ENCODE measurements around the gene RNF183. TPM values are rescaled to one million over a fixed set of nuclear protein-coding genes. Genes with fewer than 3 reads are reported as not detected.

The RNF183 gene, protein sequence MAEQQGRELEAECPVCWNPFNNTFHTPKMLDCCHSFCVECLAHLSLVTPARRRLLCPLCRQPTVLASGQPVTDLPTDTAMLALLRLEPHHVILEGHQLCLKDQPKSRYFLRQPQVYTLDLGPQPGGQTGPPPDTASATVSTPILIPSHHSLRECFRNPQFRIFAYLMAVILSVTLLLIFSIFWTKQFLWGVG
- total RNA-seq, result under 1 TPM in 1 of 4 donors, not detected in 3; 0.35 TPM

DNA sequence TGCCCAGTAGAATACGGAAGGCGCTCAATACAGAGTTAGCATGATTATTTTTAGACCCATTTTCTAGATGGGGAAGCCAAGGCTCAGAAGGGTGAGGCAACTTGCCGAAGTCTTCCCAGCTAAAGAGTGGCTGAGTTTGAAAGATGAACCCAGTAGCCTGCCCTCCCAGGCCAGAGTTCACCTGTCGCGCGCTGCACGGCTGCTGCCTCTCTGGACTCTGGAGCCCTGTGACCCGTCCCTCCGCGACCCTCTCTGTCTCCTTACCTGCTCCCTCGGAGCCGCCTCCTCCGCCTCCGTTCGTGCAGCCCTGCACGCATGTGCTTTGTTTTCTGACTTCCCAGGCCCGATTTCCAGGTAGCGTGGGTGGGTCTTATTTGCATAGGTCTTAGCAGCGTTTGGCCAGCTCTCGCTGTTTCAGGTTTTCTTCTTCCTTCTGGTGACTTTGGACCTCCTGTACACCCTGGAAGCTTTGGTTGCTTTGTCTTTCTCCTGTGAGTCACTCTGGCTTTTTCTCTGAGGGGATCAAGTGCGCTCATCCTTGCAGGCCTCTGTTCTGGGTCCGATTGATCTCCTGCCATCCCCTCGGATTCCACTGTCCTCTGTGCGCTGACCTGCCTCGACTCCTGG, at the start of gene RNF183:
RNF183 (minus strand) TSS at position 585 of the 627 bp plus-strand sequence. CDS start 5,192 bp downstream, outside the sequence.
- DNase-seq, result no peak
- Histone ChIP-seq H3K27ac (no peak within 1 kb of the TSS), H3K27me3 (no peaks in the 10 kb centered on the region), H3K9me3 (no peaks in the 10 kb centered on the region), H3K36me3 (no peaks in the 10 kb centered on the region), H3K4me3 (no peak within 1 kb of the TSS), H3K4me1 (no peaks in the 10 kb centered on the region)
- TF ChIP-seq, protein P1, sequence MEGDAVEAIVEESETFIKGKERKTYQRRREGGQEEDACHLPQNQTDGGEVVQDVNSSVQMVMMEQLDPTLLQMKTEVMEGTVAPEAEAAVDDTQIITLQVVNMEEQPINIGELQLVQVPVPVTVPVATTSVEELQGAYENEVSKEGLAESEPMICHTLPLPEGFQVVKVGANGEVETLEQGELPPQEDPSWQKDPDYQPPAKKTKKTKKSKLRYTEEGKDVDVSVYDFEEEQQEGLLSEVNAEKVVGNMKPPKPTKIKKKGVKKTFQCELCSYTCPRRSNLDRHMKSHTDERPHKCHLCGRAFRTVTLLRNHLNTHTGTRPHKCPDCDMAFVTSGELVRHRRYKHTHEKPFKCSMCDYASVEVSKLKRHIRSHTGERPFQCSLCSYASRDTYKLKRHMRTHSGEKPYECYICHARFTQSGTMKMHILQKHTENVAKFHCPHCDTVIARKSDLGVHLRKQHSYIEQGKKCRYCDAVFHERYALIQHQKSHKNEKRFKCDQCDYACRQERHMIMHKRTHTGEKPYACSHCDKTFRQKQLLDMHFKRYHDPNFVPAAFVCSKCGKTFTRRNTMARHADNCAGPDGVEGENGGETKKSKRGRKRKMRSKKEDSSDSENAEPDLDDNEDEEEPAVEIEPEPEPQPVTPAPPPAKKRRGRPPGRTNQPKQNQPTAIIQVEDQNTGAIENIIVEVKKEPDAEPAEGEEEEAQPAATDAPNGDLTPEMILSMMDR (IDR thresholded peaks at IDR 0.05), result no peak
- no peak for TF ChIP-seq POLR2A (IDR thresholded peaks at IDR 0.05)

DNA sequence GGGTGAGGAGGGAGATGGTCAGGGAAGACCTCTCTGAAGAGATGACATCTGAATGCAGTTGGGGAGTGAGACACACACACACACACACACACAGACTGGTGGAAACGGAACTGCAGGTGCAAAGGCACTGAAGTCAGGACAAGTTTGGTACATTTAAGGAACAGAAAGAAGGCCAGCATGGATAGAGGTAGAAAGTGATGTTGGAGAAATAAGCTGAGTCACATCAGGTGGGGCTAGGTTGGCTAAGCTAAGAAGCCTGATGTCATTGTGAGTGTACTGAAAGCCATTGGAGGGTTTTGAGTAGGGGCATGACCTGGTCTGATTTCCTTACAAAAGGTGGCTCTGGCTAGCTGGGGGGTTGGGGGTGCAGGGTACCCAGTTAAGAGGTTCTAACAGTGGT, 49.2 kb upstream of the RNF183 start:
- Histone ChIP-seq H3K27ac (no peak overlapping the region), H3K4me1 (peaks cover 0 to 17% (median 7%) of the 10 kb centered on the region in 4 donors), H3K36me3 (no peaks in the 10 kb centered on the region), H3K4me3 (no peak overlapping the region), H3K27me3 (no peaks in the 10 kb centered on the region), H3K9me3 (no peaks in the 10 kb centered on the region)
- DNase-seq, result no peak
- TF ChIP-seq, protein P1 (IDR thresholded peaks at IDR 0.05), result no peak
- TF ChIP-seq POLR2A (IDR thresholded peaks at IDR 0.05), result no peak

DNA sequence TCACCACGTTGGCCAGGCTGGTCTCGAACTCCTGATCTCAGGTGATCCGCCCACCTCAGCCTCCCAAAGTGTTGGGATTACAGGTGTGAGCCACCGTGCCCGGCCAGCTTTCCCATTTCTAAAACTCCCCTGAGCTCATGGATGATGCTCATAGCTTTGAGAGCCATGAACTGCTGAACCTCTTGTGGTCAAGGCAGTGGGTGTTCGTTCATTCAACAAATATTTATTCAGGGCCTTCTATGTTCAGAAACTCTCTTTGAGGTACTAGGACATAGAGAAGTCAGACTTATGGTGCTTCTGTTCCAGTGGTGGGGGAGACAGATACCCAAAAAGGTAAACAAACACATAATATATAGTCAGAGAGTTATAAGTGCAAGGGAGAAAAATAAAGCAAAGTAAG, 48.8 kb upstream of the RNF183 start:
- Histone ChIP-seq H3K27ac (no peak overlapping the region), H3K27me3 (no peaks in the 10 kb centered on the region), H3K36me3 (no peaks in the 10 kb centered on the region), H3K9me3 (no peaks in the 10 kb centered on the region), H3K4me1 (peaks cover 0 to 17% (median 7%) of the 10 kb centered on the region in 4 donors), H3K4me3 (no peak overlapping the region)
- no peak for TF ChIP-seq POLR2A (IDR thresholded peaks at IDR 0.05)
- TF ChIP-seq, protein P1 (IDR thresholded peaks at IDR 0.05), result no peak
- DNase-seq, result no peak

DNA sequence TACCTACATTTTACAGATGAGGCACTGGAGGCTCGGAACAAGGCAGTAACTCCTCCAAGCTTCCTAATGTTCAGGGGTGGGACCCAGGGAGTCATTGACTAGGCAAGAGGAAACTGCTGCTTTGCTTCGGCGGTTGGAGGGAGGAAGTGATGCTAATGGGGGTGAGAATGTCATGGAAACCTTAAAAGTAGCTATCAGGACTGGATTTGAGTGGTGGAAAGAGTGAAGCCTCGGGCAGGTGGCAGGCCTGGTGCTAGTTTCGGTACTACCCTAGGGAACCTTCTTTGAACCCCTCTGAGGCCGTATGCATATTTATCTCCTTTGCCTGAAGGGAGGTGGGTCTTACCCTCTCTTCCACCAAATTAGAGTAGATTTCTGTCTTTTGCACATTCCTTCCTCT, 47.8 kb upstream of the RNF183 start:
- Histone ChIP-seq H3K4me1 (peaks cover 0 to 17% (median 7%) of the 10 kb centered on the region in 4 donors), H3K9me3 (no peaks in the 10 kb centered on the region), H3K27me3 (no peaks in the 10 kb centered on the region), H3K36me3 (no peaks in the 10 kb centered on the region), H3K27ac (no peak overlapping the region), H3K4me3 (no peak overlapping the region)
- peak in 1 of 3 donors; percentile 26 for DNase-seq
- TF ChIP-seq POLR2A (IDR thresholded peaks at IDR 0.05), result no peak
- TF ChIP-seq, protein P1 (IDR thresholded peaks at IDR 0.05), result no peak

DNA sequence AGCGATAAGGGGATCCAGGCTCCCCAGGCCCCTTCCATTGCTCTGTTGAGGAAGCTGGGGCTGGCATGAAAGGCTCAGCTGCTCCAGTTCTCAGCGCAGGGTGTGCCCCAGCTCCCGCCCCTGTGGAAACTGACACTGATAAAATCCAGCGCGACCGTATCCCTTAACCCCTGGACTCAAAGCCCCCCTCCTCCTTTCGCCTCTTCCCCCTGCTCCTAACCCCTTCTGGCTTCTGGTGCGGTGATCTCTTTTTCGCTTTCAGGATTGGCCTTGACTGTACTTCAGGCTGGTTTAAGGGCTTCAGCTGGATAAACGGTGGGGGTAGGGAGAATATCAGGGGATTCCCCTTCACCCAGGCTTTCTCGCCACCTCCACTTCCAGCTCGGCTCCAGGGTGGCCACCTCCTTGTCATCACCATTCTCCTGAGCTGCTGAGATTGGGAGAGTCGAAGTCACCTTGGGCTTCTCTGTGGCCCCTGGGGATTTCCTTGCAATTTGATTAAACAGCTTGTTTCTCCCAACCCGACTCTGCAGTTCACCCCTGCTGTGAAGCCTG, 47.0 kb upstream of the RNF183 start:
- DNase-seq, result no peak
- TF ChIP-seq, protein P1 (IDR thresholded peaks at IDR 0.05), result no peak
- no peak for TF ChIP-seq POLR2A (IDR thresholded peaks at IDR 0.05)
- Histone ChIP-seq H3K4me1 (peaks cover 0 to 20% (median 7%) of the 10 kb centered on the region in 4 donors), H3K36me3 (no peaks in the 10 kb centered on the region), H3K4me3 (peak overlapping the region; percentile 40 to 90 (median 73)), H3K9me3 (no peaks in the 10 kb centered on the region), H3K27ac (peak overlapping the region in 2 of 4 donors; percentile 39 to 69), H3K27me3 (no peaks in the 10 kb centered on the region)

All from Peyer's patch (tissue), 4 donors.